Fibroblast of the conjunctiva (primary cell): ENCODE measurements around the gene DIAPH2.
A peak's percentile ranks its signal among the peaks of the same experiment; 100 is the strongest.
"Not testable (repeated sequence)": the region's sequence is repeated elsewhere in the genome, so short reads cannot be mapped to it uniquely, and the experiment has no call there.

Experiments used
- DNase-seq: peaks from one replicate; pipeline ENCODE4 v3.0.0-alpha.2; 2010; ENCODE audit warnings: low read depth

Gene DIAPH2

DNA sequence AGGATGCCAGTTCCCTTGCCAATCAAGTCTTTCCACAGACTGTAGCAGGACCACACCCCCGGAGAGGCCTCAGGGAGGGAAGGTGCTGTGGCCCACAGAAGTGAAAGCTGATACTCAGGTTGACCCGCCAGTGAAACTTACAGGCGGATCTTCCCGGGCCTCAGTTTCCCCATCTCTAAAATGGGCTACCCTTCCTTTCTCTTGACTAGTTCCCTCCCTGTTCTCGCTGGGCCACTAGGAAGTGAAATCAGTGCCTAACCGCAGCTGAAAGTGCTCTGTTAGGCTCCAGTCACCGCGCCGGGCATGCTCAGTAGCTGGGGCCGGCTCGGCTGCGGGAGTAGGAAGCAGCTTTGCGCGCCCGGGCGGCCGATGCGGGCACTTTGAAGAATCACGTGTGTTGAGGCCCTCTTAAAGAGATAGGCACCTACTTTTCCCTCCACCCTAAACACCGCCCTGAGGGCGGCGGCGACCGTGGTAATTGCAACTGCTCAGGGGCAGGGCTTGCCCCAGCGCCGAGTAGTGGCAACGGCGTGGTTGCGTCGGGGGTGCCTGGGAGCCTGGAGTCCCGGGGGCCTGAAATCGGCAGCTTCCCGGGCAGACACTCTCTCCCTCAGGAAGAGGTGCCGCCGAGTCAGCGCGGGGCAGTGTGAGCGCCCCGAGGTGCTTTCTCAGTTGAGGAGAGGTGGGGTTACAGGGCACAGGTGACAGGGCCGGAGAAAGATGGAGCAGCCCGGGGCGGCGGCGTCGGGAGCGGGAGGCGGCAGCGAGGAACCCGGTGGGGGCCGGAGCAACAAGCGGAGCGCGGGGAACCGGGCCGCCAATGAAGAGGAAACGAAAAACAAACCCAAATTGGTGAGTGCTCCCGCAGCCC, at the start of gene DIAPH2:
Gene DIAPH2 (plus strand): TSS at position 504 of the 871 bp plus-strand sequence.
- DNase-seq, result peak; percentile 59

DNA sequence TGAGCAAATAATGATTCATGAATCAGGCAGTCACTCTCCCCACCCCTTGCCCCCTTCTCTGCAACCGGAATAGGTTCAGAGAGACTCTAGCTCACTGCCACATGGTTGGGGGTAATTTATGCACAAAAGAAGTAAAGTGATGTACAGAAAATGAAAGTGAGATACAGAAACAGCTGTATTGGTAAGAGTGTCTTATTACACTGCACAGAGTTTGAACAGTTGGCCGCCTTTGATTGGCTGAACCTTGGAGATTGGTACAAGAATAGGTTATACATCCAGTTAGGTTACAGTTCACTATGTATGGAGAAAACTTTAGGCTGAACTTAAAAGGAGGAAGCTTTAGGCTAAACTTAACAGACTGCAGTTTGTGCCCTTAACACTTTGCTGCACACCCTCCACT, 34.6 kb upstream of the DIAPH2 start:
- no peak for DNase-seq

DNA sequence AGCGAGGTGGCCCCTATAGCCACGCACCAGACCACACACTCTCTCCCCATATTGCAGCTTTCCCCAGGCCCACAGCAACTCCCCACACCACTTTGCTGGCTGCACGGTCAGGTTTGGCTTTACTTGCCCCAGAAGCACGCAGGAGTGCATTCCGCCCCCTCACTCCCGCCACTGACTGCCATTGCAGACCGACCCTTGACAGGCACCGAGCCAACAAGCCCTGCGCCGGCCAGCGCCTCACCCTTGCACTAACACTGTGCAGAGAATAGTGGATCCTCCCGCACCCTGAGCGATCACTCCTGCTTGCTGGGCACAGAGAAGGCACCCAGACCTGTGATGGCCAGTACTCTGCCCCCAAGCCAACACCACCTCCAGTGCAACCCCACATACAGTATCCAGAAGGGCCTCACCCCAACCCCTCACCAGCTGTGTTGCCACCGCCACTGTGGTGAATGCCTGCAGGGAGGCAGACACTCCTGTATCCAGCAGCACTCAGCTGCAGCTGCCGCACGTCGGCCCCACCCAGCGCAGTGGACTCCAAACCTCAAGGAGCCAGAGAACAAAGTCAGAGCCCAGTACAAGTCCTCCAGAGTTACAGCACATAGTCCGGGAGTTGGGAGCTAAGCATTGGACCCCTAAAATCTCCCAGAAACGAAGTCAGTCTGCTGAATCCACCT, 28.6 kb upstream of the DIAPH2 start:
- DNase-seq, result no peak

- DNase-seq, result no peak
These were observed 2.1 kb upstream of the DIAPH2 start for GRCh38 chrX:96682516-96682915.

GRCh38 chrX:96683997-96684338, 674 bp upstream of the DIAPH2 start:
- no peak for DNase-seq

- peak; percentile 4 for DNase-seq
These were observed 813 bp downstream of the DIAPH2 start for GRCh38 chrX:96685210-96686099.

GRCh38 chrX:96687776-96688175, 3.1 kb downstream of the DIAPH2 start:
- DNase-seq, result no peak

DNA sequence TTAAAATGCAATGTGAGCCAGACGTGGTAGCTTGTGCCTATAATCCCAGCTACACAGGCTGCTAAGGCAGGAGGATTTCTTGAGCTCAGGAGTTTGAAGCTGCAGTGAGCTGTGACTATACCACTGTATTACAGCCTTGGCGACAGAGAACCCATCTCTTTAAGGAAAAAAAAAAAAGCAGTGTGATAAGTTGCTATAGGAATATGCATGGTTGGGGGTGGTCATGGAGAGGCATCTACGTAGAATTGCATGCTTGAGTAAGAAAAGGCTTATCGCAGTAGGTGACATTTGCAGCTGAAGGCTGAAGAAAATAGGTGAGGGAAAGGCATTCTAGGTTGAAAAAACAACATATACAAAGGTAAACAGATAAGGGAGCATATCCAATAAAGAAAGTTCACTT, 4.1 kb downstream of the DIAPH2 start:
- DNase-seq, result no peak

- DNase-seq, result no peak
These were observed 5.3 kb downstream of the DIAPH2 start for GRCh38 chrX:96689991-96690390.

DNA sequence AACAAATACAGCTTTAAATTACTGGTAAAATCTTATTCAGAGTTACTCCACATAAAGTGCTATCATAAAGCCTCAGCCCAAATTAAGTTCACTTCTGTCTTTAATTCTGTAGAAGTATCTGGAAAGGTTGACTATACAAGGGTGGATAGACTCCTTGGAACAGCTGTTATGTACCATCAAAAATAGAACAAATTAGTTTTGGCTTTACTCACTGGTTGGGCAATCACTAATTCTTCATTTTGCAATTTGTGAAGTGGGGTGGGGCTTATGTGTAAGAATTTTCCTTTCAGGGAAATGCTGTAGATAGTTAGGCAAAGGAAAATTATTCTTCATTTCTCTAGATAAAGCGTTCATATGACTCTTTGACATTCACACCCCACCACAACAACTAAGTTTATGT, 7.8 kb downstream of the DIAPH2 start:
- peak; percentile 6 for DNase-seq

GRCh38 chrX:96692890-96693289, 8.2 kb downstream of the DIAPH2 start:
- DNase-seq, result no peak

DNA sequence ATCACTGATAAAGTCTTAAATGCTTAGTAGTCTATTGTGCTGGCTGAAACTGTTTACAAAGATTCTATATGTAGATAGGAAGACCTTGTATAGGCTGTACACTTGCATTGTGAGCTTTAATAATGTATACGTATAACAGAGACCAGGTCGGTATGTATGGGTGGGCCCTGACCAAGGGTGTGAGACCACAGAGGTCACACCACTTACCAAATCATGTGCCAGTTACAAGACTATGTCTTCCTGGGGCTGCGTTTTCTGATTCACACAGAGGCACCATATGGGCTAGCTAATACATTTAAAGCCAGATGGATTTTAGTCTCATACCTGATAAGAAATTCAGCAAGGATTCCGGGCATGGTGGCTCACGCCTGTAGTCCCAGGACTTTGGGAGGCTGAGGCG, 8.8 kb downstream of the DIAPH2 start:
- no peak for DNase-seq

DNA sequence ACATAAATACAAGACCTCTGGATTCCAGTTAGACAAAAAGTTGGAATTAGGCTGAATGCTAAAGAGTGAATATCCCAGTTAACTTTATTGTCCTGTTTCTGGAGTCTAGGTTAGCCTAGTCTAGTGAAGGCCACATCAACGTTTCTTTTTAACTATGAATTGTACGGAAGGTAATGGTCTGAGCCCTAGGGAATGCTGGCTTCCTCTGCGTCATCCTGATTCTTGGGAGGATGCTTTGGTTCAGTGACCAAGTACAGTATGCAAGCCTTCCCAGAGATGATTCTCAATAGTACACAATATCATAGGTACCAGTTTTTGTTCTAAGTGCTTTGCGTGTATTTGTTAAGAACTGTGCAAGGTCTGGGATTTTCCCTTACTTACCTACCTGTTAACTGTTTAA, 11.8 kb downstream of the DIAPH2 start:
- no peak for DNase-seq

GRCh38 chrX:96700625-96701024, 16.0 kb downstream of the DIAPH2 start:
- no peak for DNase-seq

DNA sequence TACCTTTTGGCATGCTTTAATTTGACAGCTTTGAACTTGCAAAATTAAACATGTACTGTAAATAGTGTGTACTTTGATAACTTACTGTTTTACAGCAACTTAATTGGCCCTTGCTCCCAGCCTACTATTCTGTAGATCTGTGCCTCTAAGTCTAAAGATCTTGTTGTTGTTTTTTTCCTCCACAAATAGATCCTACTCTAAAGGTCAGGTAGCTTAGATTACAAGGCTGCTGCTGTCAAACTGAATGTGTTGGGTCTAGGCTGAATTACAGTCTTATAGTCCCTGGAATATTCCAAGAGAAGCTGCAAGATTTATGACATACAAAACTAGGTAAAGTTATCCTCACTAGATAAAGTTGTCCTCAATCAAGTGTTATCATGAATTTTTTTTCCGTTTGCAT, 18.7 kb downstream of the DIAPH2 start:
- DNase-seq, result no peak

GRCh38 chrX:96703816-96704215, 19.2 kb downstream of the DIAPH2 start:
- DNase-seq, result no peak

DNA sequence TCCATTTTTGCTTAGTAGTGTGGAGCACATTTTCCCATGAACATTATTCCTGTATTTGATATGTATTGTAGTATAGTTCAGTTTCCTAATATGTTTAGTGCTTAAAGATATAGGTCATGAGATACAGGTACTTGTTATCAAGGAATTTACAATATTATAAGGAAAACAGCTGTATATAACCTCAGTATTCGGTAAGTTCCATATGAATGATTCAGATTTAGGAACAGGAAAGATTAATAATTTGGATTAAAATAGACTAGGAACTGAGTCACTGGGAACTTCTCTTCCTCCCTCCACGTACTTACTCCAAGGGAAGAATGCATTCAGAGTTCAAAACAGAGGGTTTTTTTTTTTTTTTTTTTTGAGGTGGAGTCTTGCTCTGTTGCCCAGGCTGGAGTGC, 20.0 kb downstream of the DIAPH2 start:
- DNase-seq, result no peak

GRCh38 chrX:96705905-96706304, 21.3 kb downstream of the DIAPH2 start:
- DNase-seq, result no peak

GRCh38 chrX:96707804-96708203, 23.2 kb downstream of the DIAPH2 start:
- DNase-seq, result no peak

GRCh38 chrX:96710031-96710430, 25.4 kb downstream of the DIAPH2 start:
- DNase-seq, result no peak

DNA sequence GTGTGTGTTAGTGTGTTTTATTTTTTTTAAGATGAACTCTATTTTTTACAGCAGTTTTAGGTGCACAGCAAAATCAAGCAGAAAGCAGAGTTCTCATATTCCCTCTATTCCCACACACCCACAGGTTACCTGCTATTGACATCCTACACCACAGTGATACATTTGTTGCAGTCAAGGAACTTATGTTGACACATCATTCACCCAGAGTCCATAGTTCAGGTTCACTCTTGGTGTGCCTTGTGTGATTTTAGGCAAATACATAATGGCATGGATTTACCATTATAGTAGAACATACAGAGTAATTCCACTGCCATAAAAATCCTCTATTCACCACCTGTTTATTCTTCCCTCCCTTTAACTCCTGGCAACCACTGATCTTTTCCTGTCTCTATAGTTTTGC, 28.7 kb downstream of the DIAPH2 start:
- no peak for DNase-seq

GRCh38 chrX:96714393-96714792, 29.8 kb downstream of the DIAPH2 start:
- not testable (repeated sequence) for DNase-seq

GRCh38 chrX:96715481-96715880, 30.8 kb downstream of the DIAPH2 start:
- no peak for DNase-seq
